ENCODE measurements around the gene SDCCAG8.

SDCCAG8 gene

GRCh38 chr1:243513726-243514491, 258.1 kb downstream of the SDCCAG8 start:
- no peak for DNase-seq

- DNase-seq, result no peak
Observed at GRCh38 chr1:243514927-243515326, 259.1 kb downstream of the SDCCAG8 start.

GRCh38 chr1:243520831-243521230, 265.0 kb downstream of the SDCCAG8 start:
- DNase-seq, result no peak

GRCh38 chr1:243523766-243524165, 267.9 kb downstream of the SDCCAG8 start:
- DNase-seq, result no peak

DNA sequence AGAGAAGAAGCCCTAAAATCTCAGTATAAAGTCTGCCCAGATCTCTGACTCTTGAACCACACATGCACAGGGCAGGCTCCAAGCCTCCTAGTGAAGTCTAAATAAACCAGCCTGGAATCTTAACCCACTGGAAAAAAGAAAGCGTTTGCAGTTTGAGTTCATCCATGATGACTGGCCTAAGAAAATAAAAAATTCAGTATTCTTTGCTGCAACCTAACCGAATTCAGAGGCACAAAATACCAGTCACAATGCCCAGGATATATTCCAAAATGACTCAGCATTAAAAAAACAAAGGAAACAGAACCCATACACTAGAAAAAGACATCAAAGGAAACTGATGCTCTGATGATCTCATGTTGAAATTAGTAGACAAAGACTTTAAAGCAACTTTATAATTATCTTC, 269.2 kb downstream of the SDCCAG8 start:
- DNase-seq, result no peak

DNA sequence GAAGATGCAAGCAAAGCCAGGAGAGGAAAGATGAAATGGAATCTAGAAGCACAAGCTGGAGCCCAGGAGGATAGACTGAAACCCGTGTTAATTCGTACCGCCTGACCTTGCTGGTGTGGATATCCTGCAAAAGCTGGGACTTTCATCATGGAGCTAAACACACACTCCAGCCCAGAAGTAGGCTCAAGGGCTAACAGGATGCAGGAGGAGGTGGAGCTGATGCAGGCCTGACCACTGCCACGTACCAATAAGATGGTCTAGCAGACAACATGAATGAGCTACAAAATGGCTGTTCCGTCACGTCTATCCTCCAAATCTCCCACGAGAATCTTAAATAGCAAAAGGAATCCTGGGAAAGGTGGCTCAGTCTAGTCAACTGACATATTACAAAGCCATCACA, 270.3 kb downstream of the SDCCAG8 start:
- DNase-seq, result no peak

GRCh38 chr1:243528459-243529121, 272.7 kb downstream of the SDCCAG8 start:
- DNase-seq, result no peak

DNA sequence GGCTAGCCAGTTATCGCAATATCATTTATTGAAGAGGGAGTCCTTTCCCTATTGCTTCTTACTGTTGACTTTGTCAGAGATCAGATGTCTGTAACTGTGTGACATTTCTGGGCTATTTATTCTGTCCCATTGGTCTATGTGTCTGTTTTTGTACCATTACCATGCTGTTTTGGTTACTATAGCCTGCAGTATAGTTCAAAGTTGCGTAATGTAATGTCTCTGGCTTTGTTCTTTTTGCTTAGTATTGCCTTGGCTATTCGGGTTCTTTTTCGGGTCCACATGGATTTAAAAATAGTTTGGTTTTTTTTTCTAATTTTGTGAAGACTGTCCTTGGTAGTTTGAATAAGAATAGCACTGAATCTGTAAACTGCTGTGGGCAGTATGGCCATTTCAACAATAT, 273.7 kb downstream of the SDCCAG8 start:
- DNase-seq, result no peak

GRCh38 chr1:243535014-243535413, 279.2 kb downstream of the SDCCAG8 start:
- no peak for DNase-seq

GRCh38 chr1:243539636-243540035, 283.8 kb downstream of the SDCCAG8 start:
- no peak for DNase-seq

DNA sequence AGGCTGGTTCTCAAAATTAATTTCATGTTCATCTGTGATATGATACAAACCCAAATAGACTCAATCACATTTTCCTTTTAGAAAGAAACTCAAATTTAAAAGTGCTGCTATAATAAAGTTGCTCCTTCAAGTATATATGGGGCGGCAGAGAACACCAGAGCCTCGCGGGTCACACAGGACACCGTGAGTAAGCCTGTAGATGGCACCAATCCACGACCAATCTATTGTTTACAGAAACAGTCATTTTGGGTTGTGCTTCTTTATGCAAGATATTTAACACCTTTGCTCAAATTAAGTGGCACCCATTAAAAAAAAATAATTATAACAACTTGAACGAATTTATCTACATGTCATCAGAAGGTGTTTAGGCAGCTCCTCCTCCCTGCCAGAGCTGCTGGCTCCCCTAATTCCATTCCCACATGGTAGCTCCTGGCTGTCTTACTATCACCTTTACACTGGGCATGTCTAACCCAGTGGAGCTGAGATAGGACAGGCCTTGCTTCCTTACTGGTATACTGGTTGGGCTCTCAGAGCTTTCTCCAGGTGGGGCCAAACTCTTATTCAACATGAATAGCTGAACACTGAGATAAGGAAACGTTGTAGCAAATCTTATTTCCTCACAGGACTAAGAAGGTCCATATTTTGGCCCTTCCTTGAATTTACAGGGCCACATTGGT, 287.0 kb downstream of the SDCCAG8 start:
- DNase-seq, result no peak

GRCh38 chr1:243543501-243543900, 287.7 kb downstream of the SDCCAG8 start:
- no peak for DNase-seq

DNA sequence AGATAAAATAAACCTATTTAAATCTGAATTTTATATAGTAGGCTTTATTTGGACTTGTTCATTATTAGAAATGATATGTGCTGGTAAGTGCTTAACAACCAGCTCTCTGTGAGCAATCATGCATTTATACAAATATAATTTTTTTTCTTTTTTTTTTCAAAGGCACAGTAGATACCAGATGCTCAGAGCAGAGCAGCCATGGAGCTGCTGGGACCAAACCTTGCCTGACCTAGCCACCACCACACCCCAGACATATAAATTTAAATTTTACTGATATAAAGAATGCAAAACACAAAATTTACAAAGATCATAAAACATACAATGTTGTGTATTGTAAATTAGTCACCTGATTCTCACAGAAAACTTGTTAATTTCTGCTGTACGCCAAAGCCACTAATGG, 290.6 kb downstream of the SDCCAG8 start:
- DNase-seq, result no peak

DNA sequence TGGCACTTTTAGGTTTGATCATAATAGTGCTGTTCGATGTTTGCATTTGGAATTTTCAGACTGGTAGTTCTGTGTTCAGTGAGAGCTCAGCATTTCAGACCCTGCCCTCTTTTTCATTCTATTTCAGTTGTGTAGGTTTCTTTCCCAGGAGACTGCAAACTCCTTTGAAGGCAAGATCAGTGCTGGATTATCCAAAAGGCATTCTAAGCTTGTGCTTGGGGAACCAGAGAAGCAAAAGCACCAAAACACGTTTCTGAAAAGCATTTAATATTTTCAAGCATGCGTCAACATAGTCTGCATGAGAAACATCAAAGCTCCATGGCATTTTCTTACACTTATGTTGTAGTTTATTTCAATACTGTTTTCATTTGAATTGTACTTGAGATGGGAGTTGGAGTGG, 292.1 kb downstream of the SDCCAG8 start:
- no peak for DNase-seq

- DNase-seq, result no peak
Observed at GRCh38 chr1:243548516-243548915, 292.7 kb downstream of the SDCCAG8 start.

GRCh38 chr1:243549108-243549507, 293.3 kb downstream of the SDCCAG8 start:
- no peak for DNase-seq
